Ishikawa (cell line): Measurements from ENCODE around the gene BTG1.

Experiments used
- CEBPB ChIP-seq: IDR thresholded peaks from 2 replicates; pipeline ENCODE4 v1.6.1; 2012
- CREB1 ChIP-seq: IDR thresholded peaks from 2 replicates; pipeline ENCODE4 v1.6.1; 2012; ENCODE audit warnings: low read depth
- EGR1 ChIP-seq: IDR thresholded peaks from 2 replicates; pipeline ENCODE4 v1.6.1; 2012
- EP300 ChIP-seq: IDR thresholded peaks from 2 replicates; pipeline ENCODE4 v1.6.1; 2012; ENCODE audit warnings: borderline replicate concordance
- FOXM1 ChIP-seq: IDR thresholded peaks from 2 replicates; pipeline ENCODE4 v1.6.1; 2012; ENCODE audit warnings: low read depth, borderline replicate concordance
- MAX ChIP-seq: IDR thresholded peaks from 2 replicates; pipeline ENCODE4 v1.6.1; 2012
- NFIC ChIP-seq: IDR thresholded peaks from 2 replicates; pipeline ENCODE4 v1.6.1; 2012
- RAD21 ChIP-seq: IDR thresholded peaks from 2 replicates; pipeline ENCODE4 v1.6.1; 2012; ENCODE audit warnings: low read depth
- REST ChIP-seq: IDR thresholded peaks from 2 replicates; pipeline ENCODE4 v1.6.1; 2012; ENCODE audit warnings: low read depth, mild to moderate bottlenecking
- TAF1 ChIP-seq: IDR thresholded peaks from 2 replicates; pipeline ENCODE4 v1.6.1; 2012; ENCODE audit warnings: low read depth, mild to moderate bottlenecking
- TCF12 ChIP-seq: IDR thresholded peaks from 2 replicates; pipeline ENCODE4 v1.6.1; 2012; ENCODE audit warnings: low read depth
- TEAD4 ChIP-seq: IDR thresholded peaks from 2 replicates; pipeline ENCODE4 v1.6.1; 2012
- USF1 ChIP-seq: IDR thresholded peaks from 2 replicates; pipeline ENCODE4 v1.6.1; 2012
- YY1 ChIP-seq: IDR thresholded peaks from 2 replicates; pipeline ENCODE4 v1.6.1; 2012; ENCODE audit warnings: low read depth
- ZBTB7A ChIP-seq: IDR thresholded peaks from 2 replicates; pipeline ENCODE4 v1.6.1; 2012; ENCODE audit warnings: low read depth

BTG1 gene

GRCh38 chr12:92191061-92191460 is 45.4 kb upstream of the BTG1 start:
- TF ChIP-seq RAD21, result no peak
- no peak for TF ChIP-seq CREB1
- no peak for TF ChIP-seq TCF12
- no peak for TF ChIP-seq TEAD4
- TF ChIP-seq TAF1, result no peak

GRCh38 chr12:92188517-92189188 is 43.0 kb upstream of the BTG1 start:
- TF ChIP-seq FOXM1, result no peak
- no peak for TF ChIP-seq ZBTB7A
- TF ChIP-seq NFIC, result no peak
- no peak for TF ChIP-seq TCF12
- no peak for TF ChIP-seq USF1
- TF ChIP-seq YY1, result no peak
- no peak for TF ChIP-seq REST
- no peak for TF ChIP-seq RAD21
- TF ChIP-seq TAF1, result no peak
- no peak for TF ChIP-seq EGR1
- TF ChIP-seq TEAD4, result no peak
- TF ChIP-seq EP300, result no peak
- TF ChIP-seq CREB1, result no peak
- TF ChIP-seq MAX, result no peak
- no peak for TF ChIP-seq CEBPB

GRCh38 chr12:92186038-92186470 is 40.4 kb upstream of the BTG1 start:
- TF ChIP-seq TAF1 (no peak), CEBPB (no peak), FOXM1 (no peak), CREB1 (no peak), USF1 (no peak), RAD21 (no peak), EP300 (no peak), ZBTB7A (no peak), NFIC (no peak)

GRCh38 chr12:92185052-92185451 is 39.4 kb upstream of the BTG1 start:
- TF ChIP-seq EGR1 (no peak), CEBPB (no peak), USF1 (no peak), REST (no peak), YY1 (no peak), TCF12 (no peak)

GRCh38 chr12:92183575-92183974 is 37.9 kb upstream of the BTG1 start:
- TF ChIP-seq TCF12 (no peak), TAF1 (no peak), CEBPB (no peak), YY1 (no peak), REST (no peak), FOXM1 (no peak), USF1 (no peak), EGR1 (no peak), RAD21 (no peak), TEAD4 (no peak), EP300 (no peak), ZBTB7A (no peak), NFIC (no peak), CREB1 (no peak), MAX (no peak)
